GM03348 (cell line): Measurements from ENCODE around the gene SPOP.
"Not testable (repeated sequence)": the region's sequence is repeated elsewhere in the genome, so short reads cannot be mapped to it uniquely, and the experiment has no call there.

Experiments
- DNase-seq: peaks from one replicate; pipeline ENCODE4 v3.0.0; 2012; ENCODE audit warnings: low spot score

SPOP gene

DNA sequence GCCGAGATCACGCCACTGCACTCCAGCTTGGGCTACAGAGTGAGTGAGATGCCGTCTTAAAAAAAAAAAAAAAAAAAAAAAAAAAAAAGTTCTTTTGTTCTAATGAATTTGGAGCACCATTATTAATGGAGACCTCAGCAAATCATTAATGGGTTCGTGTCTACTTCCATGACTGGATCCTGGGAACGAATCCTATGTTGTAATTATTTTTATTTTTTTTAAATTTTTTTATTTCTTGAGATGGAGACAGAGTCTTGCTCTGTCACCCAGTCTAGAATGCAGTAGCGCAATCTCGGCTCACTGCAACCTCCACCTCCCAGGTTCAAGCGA is 30.7 kb downstream of the SPOP start:
- DNase-seq, result no peak

DNA sequence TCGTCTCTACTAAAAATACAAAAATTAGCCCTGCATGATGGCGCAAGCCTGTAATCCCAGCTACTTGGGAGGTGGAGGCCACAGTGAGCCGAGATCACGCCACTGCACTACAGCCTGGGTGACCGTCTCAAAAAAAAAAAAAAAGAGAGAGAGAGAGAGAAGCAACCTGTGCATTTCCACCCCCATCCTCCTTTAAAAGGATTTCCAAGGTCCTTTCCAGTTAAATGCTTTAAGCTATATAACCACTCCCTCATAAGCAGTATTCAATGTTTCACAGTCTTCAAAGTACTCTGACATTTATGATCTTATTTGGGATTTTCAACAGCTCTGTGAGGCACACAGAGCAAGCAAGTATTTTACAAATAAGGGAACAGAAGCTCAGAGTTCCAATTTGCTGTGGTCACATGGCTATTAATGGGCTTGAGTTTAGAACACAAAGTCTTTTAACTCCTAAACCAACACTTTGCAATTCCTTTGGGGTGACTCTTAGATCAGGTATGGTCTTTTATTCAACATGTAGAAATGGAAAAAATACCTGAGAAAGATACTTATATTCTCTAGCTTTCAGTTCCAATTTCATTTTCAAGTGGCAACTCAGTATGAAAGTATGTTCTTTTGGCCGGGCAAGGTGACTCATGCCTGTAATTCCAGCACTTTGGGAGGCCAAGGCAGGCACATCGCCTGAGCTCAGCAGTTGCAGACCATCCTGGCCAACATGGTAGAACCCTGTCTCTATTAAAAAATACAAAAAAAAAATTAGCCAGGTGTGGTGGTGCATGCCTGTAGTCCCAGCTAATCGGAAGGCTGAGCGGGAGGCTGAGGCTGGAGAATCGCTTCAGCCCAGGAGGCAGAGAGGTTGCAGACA is 31.3 kb downstream of the SPOP start:
- peak; percentile 50 for DNase-seq

GRCh38 chr17:49646056-49646390 is 31.9 kb downstream of the SPOP start:
- DNase-seq, result not testable (repeated sequence)

DNA sequence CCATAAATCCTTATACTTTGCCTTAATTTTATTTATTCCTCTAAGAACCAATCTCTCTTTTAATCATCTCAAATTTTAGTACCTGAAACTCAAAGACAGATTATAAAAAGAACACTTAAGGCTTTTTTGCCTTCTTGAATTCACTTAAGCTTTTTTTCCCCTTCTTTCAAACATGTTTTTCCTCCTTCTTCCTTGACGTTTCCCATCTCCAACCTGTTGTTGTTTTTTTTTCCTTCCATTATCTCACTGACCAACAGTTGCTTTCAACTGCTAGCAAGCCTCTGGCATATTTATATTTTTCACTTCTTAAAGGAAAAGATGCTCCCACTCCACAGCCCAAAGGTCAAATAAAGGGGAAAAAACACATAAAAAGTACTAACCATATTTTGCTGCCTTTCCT is 32.2 kb downstream of the SPOP start:
- no peak for DNase-seq

GRCh38 chr17:49640556-49640955 is 37.3 kb downstream of the SPOP start:
- no peak for DNase-seq

GRCh38 chr17:49638818-49639217 is 39.1 kb downstream of the SPOP start:
- no peak for DNase-seq

DNA sequence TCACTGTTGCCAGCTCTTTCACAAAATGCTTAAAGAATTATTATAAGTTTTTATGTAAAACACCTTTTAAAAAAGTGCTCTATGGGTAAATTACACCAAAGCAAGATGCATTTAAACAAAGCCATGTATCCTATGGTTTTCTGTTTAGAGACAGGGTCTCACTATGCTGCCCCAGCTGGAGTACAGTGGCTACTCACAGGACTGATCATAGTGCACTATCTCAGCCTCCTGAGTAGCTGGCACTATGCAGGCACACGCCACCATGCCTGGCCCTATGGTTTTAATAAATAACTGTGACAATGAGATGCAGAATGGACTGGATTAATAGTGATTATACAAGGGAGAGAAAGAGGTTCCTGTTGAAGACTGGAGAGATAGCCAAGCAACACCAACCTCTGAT is 40.2 kb downstream of the SPOP start:
- DNase-seq, result no peak

DNA sequence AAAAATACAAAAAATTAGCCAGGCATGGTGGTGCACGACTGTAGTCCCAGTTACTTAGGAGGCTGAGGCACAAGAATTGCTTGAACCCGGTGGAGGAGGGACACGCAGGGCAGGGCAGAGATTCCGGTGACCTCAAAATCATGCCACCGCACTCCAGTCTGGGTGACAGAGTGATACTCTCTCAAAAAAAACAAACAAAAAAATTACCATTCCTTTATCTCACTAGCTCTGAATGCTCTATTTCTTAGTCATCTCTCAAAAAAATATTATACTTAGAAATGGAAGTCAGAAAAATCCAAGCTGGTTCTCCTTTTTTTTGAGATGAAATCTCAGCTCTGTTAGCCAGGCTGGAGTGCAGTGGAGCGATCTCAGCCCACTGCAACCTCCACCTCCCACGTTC is 40.8 kb downstream of the SPOP start:
- peak; percentile 38 for DNase-seq

DNA sequence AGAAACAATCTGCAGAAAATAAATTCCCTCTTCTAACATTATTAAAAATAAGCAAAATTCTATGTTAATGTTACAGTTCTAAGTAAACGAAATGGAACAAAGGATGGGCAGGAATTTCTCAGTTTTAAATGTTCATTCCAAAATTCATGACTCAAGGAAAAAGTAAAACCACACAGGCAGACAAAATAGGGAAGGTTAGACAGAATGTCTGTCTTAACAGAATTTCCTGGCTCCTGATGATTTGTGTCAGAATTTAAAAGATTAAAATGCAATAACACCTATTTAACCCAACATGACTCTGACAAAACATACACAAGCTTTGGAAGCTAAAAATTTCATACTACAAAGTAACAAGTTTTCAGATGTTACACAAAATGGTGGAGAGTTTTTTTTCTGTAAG is 42.8 kb downstream of the SPOP start:
- peak; percentile 19 for DNase-seq

DNA sequence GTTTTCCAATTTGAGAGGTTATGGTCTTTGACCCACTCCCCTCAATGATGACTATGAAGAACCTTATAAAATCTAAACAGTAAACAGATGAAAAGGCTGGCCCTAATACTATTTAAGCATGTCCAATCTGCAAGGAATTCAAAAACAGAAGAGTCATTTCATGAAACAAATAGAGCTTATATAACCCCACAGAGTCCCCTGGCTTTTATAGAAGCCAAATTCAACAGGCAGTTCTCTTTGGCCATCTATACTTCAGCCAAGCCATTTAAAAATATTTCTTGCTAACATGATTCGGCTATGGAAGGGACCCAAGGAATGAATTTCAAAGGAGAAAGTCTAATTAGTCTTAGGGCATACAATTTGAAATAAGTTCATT is 43.4 kb downstream of the SPOP start:
- DNase-seq, result no peak

GRCh38 chr17:49633762-49634484 is 44.0 kb downstream of the SPOP start:
- no peak for DNase-seq

GRCh38 chr17:49633250-49633649 is 44.6 kb downstream of the SPOP start:
- no peak for DNase-seq

- no peak for DNase-seq
Measured at GRCh38 chr17:49632201-49632600, 45.7 kb downstream of the SPOP start.

GRCh38 chr17:49631496-49631895 is 46.4 kb downstream of the SPOP start:
- DNase-seq, result no peak

DNA sequence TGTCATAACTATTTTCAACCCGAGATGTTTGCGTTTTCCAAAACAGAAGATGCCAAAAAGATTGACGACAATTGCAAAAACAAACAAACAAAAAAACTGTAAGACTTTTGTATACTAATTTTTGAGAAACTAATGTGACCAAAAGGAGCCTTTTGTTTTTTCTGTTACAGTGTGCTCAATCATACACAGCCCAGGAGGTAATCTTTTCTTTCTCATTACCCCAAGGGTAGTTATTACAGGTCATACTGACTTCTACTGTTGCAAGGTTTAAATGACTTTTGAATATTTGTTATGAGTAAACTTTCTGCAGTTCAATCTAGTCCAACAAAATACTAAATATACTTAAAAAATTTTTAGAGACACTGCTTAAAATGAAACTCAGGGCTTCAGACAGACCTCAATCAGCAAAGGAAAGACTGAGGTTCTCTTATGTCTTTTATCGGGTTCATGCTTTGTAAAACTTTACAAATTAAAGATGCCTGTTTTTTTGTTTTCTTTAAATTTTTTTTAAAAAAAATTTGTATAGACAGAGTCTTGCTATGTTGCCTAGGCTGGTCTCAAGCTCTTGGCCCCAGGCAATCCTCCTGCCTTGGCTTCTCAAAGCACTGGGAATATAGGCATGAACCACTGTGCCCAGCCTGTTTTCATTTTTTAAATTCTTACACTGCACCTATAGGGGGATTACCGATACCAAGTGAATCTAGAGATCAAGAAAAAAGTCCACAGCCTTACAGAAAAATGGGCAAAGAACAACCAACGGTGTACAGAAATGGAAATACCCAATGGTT is 47.6 kb downstream of the SPOP start:
- no peak for DNase-seq

DNA sequence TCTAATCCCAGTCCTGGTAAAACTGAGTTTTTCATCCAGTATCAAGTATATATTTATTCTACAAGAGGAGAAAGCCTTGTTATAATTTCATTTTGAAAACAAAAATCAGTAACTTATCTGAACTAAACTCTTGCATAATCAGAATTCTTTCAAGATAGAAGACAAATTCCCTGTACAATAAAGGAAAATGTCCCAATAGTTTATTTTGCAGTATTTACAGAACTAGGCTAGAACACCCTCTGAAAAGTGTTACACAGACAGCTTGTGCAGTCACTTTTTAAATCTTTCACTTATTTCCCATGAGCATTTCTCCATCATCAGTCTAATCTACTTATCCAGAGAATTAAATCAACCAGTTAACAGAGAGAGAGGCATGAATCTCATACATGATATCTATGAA is 48.5 kb downstream of the SPOP start:
- DNase-seq, result no peak

DNA sequence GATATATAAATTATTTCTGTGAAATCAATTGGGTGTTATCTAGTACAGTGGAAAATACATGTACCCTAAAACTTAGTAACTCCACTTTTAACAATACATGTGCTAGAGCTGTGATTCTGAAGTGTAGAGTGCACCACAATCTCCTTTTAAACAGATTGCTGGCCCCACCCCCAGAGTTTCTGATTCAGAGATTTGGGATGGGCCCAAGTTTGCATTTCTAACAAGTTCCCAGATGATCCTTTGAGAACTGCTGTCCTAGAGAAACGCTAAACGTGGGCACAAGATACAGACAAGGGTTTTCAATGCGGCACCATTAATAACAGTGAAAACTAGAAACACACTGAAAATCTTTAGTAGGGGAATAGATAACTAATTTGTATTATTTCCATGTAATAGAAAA is 53.0 kb downstream of the SPOP start:
- peak; percentile 50 for DNase-seq

GRCh38 chr17:49621946-49622529 is 55.9 kb downstream of the SPOP start:
- DNase-seq, result no peak

DNA sequence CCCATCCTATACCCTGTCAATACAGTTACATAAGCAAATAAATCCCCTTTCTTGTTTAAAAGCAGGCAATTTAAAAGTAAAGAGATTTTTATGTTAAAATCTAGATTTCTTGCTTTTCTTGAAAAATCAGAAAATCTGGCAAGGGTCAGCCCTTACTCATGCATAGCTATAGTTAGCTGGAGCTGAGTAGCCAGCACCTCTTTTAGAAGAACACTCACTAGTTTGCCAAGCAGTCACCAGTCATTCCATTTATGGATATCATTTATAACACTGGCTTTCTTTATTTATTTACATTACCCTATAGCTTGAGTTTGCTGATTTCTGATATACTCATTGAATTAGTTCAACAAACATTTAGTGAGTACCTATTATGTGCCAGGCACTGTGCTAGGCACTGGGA is 56.5 kb downstream of the SPOP start:
- DNase-seq, result no peak

GRCh38 chr17:49618028-49618611 is 59.8 kb downstream of the SPOP start:
- DNase-seq, result no peak

- peak; percentile 81 for DNase-seq
Measured at GRCh38 chr17:49616601-49617131, 61.2 kb downstream of the SPOP start.

DNA sequence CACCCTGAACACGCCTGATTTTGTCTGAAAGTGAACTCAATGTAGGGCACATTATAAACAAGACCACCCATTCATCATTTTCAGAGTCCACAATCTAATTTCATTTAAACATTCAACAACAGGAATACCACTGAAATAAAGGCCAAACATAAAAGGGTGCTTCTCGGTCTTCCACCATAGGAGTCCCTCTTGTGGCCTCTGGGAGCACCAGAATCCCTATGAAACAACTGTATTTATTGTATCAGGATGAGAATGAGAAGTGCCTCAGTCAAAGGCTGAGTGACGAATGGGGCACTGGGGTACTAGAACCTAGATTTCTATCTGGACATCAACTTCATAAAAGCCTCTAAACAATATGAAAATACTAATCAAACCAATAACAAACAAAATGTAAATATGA is 61.8 kb downstream of the SPOP start:
- no peak for DNase-seq
